Stimulated activated naive CD8-positive, alpha-beta T cell treated with anti-CD3 and anti-CD28 coated beads, Interleukin-15, Interleukin-2, amounts not matched to agents 100 U/mL and 50 U/mL, for 24 hours (primary cell): ENCODE data around the gene IQGAP3.
"Not testable (repeated sequence)": the region's sequence is repeated elsewhere in the genome, so short reads cannot be mapped to it uniquely, and the experiment has no call there.

Source experiments
- ATAC-seq: fragments of 150-1000 bp; cut with Tn5 transposase; one replicate; pipeline ENCODE4 v1.10.0; 2021
- DNase-seq: peaks from one replicate; pipeline ENCODE4 v3.0.0; 2021

Gene IQGAP3

GRCh38 chr1:156571919-156572662, at the start of gene IQGAP3:
TSS of gene IQGAP3 (minus strand) at chr1:156572565. CDS start at chr1:156572529, 36 bp downstream.
- ATAC-seq, result peak; percentile 94
- DNase-seq, result peak; percentile 80

- DNase-seq, result no peak
- ATAC-seq, result no peak
Measured at GRCh38 chr1:156619582-156619955, 47.2 kb upstream of the IQGAP3 start.

- ATAC-seq (no peak), DNase-seq (no peak)
Measured at GRCh38 chr1:156618853-156619581, 46.7 kb upstream of the IQGAP3 start, which contains the start of gene HAPLN2. TSS of gene HAPLN2 (plus strand) at chr1:156619415. CDS start at chr1:156623491, 4,076 bp downstream.

- no peak for ATAC-seq
- no peak for DNase-seq
Measured at GRCh38 chr1:156616463-156616862, 44.1 kb upstream of the IQGAP3 start.

- ATAC-seq (no peak), DNase-seq (no peak)
Measured at GRCh38 chr1:156615946-156616345, 43.6 kb upstream of the IQGAP3 start.

GRCh38 chr1:156612666-156613065, 40.3 kb upstream of the IQGAP3 start:
- DNase-seq (no peak), ATAC-seq (no peak)

- DNase-seq, ATAC-seq: not testable (repeated sequence)
Measured at GRCh38 chr1:156610072-156610471, 37.7 kb upstream of the IQGAP3 start.

- ATAC-seq, result peak; percentile 86
- DNase-seq, result peak; percentile 69
Measured at GRCh38 chr1:156608981-156609380, 36.6 kb upstream of the IQGAP3 start.

- peak; percentile 95 for ATAC-seq
- peak; percentile 63 for DNase-seq
Measured at GRCh38 chr1:156608036-156608674, 35.8 kb upstream of the IQGAP3 start.

- ATAC-seq, DNase-seq: not testable (repeated sequence)
Measured at GRCh38 chr1:156607344-156607743, 35.0 kb upstream of the IQGAP3 start.

GRCh38 chr1:156602557-156602993, 30.2 kb upstream of the IQGAP3 start:
- DNase-seq, result peak; percentile 23
- ATAC-seq, result no peak

GRCh38 chr1:156601892-156602291, 29.5 kb upstream of the IQGAP3 start:
- ATAC-seq (no peak), DNase-seq (peak; percentile 20)

- peak; percentile 61 for ATAC-seq
- DNase-seq, result peak; percentile 80
Measured at GRCh38 chr1:156601122-156601830, 28.9 kb upstream of the IQGAP3 start, which contains the start of gene GPATCH4. TSS of gene GPATCH4 (minus strand) at chr1:156601479.

- peak; percentile 26 for DNase-seq
- no peak for ATAC-seq
Measured at GRCh38 chr1:156600733-156601121, 28.4 kb upstream of the IQGAP3 start.

- ATAC-seq, result peak; percentile 78
- peak; percentile 18 for DNase-seq
Measured at GRCh38 chr1:156599811-156600210, 27.4 kb upstream of the IQGAP3 start.

GRCh38 chr1:156598731-156599432, 26.5 kb upstream of the IQGAP3 start:
- ATAC-seq (no peak), DNase-seq (no peak)

GRCh38 chr1:156598125-156598524, 25.8 kb upstream of the IQGAP3 start:
- ATAC-seq (no peak), DNase-seq (no peak)

- ATAC-seq, result no peak
- DNase-seq, result no peak
Measured at GRCh38 chr1:156596426-156596825, 24.1 kb upstream of the IQGAP3 start.

- no peak for ATAC-seq
- no peak for DNase-seq
Measured at GRCh38 chr1:156595016-156595415, 22.7 kb upstream of the IQGAP3 start.

- no peak for ATAC-seq
Measured at GRCh38 chr1:156594190-156594589, 21.8 kb upstream of the IQGAP3 start.

GRCh38 chr1:156593661-156593989, 21.3 kb upstream of the IQGAP3 start:
- DNase-seq (no peak), ATAC-seq (no peak)

More at GRCh38 chr1:156594190-156594589, 21.8 kb upstream of the IQGAP3 start:
- DNase-seq, result no peak
